ENCODE results near the gene PARP6.

Gene PARP6

GRCh38 chr15:72198356-72199204 is 73.8 kb downstream of the PARP6 start:
- no peak for DNase-seq

GRCh38 chr15:72197460-72198355 is 74.6 kb downstream of the PARP6 start, which contains the start of gene GRAMD2A:
Gene GRAMD2A (minus strand): TSS chr15:72197787.
- no peak for DNase-seq

- DNase-seq, result no peak
Observed at GRCh38 chr15:72197041-72197459, 75.3 kb downstream of the PARP6 start.

GRCh38 chr15:72196409-72197040 is 75.8 kb downstream of the PARP6 start:
- DNase-seq, result no peak

GRCh38 chr15:72195101-72195511 is 77.2 kb downstream of the PARP6 start:
- DNase-seq, result no peak

- DNase-seq, result peak; percentile 28
Observed at GRCh38 chr15:72193836-72194396, 78.4 kb downstream of the PARP6 start.

GRCh38 chr15:72192416-72192815 is 79.9 kb downstream of the PARP6 start:
- no peak for DNase-seq

Data from NCI-H2171 (cell line).